ENCODE measurements around the gene PRR33.

DNA sequence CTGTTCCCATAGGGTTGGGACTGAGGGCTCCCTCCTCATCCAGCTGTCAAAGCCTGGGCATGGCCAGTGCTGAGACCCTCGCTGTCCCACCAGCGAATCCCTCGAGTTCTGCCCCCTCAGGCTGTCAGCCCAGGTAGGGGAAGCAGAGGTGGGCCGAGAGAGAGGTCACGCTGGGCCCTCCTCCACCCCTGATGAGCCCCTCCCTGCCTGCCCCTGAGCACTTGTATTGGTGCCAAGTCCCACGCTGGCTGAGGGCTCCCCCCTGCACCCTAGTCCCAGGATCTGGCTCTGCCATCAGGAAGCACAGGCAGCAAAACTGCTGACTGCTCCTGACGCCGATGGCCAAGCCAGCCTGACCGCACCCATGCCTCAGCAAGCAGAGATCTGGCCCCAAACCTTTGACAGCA is 3.3 kb downstream of the PRR33 start:
- TF ChIP-seq POLR2AphosphoS5 (IDR thresholded peaks at IDR 0.05; ENCODE audit: insufficient read depth, low read depth, low read length) = no peak
- TF ChIP-seq, protein P1, sequence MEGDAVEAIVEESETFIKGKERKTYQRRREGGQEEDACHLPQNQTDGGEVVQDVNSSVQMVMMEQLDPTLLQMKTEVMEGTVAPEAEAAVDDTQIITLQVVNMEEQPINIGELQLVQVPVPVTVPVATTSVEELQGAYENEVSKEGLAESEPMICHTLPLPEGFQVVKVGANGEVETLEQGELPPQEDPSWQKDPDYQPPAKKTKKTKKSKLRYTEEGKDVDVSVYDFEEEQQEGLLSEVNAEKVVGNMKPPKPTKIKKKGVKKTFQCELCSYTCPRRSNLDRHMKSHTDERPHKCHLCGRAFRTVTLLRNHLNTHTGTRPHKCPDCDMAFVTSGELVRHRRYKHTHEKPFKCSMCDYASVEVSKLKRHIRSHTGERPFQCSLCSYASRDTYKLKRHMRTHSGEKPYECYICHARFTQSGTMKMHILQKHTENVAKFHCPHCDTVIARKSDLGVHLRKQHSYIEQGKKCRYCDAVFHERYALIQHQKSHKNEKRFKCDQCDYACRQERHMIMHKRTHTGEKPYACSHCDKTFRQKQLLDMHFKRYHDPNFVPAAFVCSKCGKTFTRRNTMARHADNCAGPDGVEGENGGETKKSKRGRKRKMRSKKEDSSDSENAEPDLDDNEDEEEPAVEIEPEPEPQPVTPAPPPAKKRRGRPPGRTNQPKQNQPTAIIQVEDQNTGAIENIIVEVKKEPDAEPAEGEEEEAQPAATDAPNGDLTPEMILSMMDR (IDR thresholded peaks at IDR 0.05; ENCODE audit: extremely low read depth in 1 of 2, insufficient read depth in 1 of 2, low read depth in 1 of 2, low read length in 2 of 2) = no peak
